MM.1S (cell line): ENCODE results near the gene SERTAD2.

ENCODE experiments used
- DNase-seq: peaks from one replicate; pipeline ENCODE4 v3.0.0-alpha.2; 2015
- H2AFZ ChIP-seq: fragments of 300-600 bp; sonication (generic); 2 replicates; pipeline ENCODE4 v1.6.0; 2016; ENCODE audit warnings: antibody characterized with exemption, low read length
- H3F3A ChIP-seq: fragments of 300-600 bp; sonication (generic); 2 replicates; pipeline ENCODE4 v1.6.1; 2016; ENCODE audit warnings: mild to moderate bottlenecking, antibody characterized with exemption, low read length, moderate library complexity, mixed read lengths; ENCODE audit not compliant: insufficient read depth
- H3K27ac ChIP-seq: fragments of 300-600 bp; sonication (generic); 2 replicates; pipeline ENCODE4 v1.5.1; 2016; ENCODE audit warnings: mild to moderate bottlenecking, low read length
- H3K27me3 ChIP-seq: fragments of 300-600 bp; sonication (generic); replicated peaks from 2 replicates; pipeline ENCODE4 v1.6.0; 2016; ENCODE audit warnings: low read length; ENCODE audit not compliant: insufficient read depth
- H3K36me3 ChIP-seq: fragments of 300-600 bp; sonication (generic); replicated peaks from 2 replicates; pipeline ENCODE4 v1.6.1; 2016; ENCODE audit warnings: mild to moderate bottlenecking, low read length, mixed read lengths; ENCODE audit not compliant: insufficient read depth
- H3K4me1 ChIP-seq: fragments of 300-600 bp; sonication (generic); 2 replicates; pipeline ENCODE4 v1.6.1; 2016; ENCODE audit warnings: low read length, mixed read lengths
- H3K4me2 ChIP-seq: fragments of 300-600 bp; sonication (generic); 2 replicates; pipeline ENCODE4 v1.6.0; 2016; ENCODE audit warnings: low read depth, low read length
- H3K4me3 ChIP-seq: fragments of 300-600 bp; sonication (generic); 2 replicates; pipeline ENCODE4 v1.5.1; 2016; ENCODE audit warnings: low read length, mixed read lengths
- H3K79me2 ChIP-seq: fragments of 300-600 bp; sonication (generic); 2 replicates; pipeline ENCODE4 v1.6.1; 2016; ENCODE audit warnings: mixed run types, low read length, mixed read lengths
- H3K9ac ChIP-seq: fragments of 300-600 bp; sonication (generic); 2 replicates; pipeline ENCODE4 v1.6.1; 2016; ENCODE audit warnings: low read length, mixed read lengths
- H3K9me2 ChIP-seq: fragments of 300-600 bp; sonication (generic); replicated peaks from 2 replicates; pipeline ENCODE4 v1.6.1; 2016; ENCODE audit warnings: mild to moderate bottlenecking, low read length, mixed read lengths; ENCODE audit not compliant: insufficient read depth
- H3K9me3 ChIP-seq: fragments of 300-600 bp; sonication (generic); replicated peaks from 2 replicates; pipeline ENCODE4 v1.6.1; 2016; ENCODE audit warnings: mild to moderate bottlenecking, low read length, mixed read lengths; ENCODE audit not compliant: insufficient read depth
- H4K20me1 ChIP-seq: fragments of 300-600 bp; sonication (generic); 2 replicates; pipeline ENCODE4 v1.6.1; 2016; ENCODE audit warnings: mild to moderate bottlenecking, low read length, moderate library complexity, mixed read lengths; ENCODE audit not compliant: insufficient read depth
- EZH2 ChIP-seq: fragments of 300-600 bp; sonication (generic); optimal IDR thresholded peaks from 2 replicates; pipeline ENCODE3; 2017; ENCODE audit warnings: low read depth, mild to moderate bottlenecking, antibody characterized with exemption, low read length, mixed read lengths
- EZH2phosphoT487 ChIP-seq: fragments of 300-600 bp; sonication (generic); IDR thresholded peaks from 2 replicates; pipeline ENCODE4 v1.6.1; 2018; ENCODE audit warnings: antibody characterized with exemption, low read length
- TF ChIP-seq, protein P1 (sequence below): fragments of 300-600 bp; sonication (generic); IDR thresholded peaks from 2 replicates; pipeline ENCODE4 v1.5.1; 2016; ENCODE audit warnings: antibody characterized with exemption, low read length, mixed read lengths

SERTAD2 gene

DNA sequence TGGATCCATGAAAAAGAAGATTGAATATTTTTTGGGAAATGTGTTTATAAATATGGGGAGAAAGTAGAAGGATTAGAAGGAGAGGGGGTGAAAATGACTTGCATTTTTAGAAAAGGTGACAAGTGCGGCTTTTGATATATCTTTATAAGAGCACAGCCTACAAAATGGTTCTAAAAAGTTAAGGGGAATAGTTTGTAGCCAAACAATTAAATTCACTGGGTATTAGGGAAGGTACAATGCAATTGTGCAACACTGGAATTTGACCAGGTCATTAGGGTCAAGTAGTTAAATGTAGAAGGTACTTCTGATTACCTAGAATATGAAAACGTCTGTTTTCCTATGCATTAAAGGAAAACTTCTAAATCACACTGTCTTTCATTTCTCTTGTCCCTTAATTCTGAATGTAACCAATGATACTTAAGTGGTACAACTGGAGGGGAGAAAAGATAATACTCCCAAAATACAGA lies 44.5 kb upstream of the SERTAD2 start:
- no peaks in the 10 kb centered on the region for H3K79me2 ChIP-seq
- no peaks in the 10 kb centered on the region for H3K9me3 ChIP-seq
- no peaks in the 10 kb centered on the region for H3F3A ChIP-seq
- DNase-seq: no peak
- H3K36me3 ChIP-seq: no peaks in the 10 kb centered on the region
- no peak overlapping the region for H2AFZ ChIP-seq
- H3K27me3 ChIP-seq: no peaks in the 10 kb centered on the region
- no peak overlapping the region for H3K4me2 ChIP-seq
- TF ChIP-seq EZH2phosphoT487 (no peak), EZH2 (no peak)
- TF ChIP-seq, protein P1, sequence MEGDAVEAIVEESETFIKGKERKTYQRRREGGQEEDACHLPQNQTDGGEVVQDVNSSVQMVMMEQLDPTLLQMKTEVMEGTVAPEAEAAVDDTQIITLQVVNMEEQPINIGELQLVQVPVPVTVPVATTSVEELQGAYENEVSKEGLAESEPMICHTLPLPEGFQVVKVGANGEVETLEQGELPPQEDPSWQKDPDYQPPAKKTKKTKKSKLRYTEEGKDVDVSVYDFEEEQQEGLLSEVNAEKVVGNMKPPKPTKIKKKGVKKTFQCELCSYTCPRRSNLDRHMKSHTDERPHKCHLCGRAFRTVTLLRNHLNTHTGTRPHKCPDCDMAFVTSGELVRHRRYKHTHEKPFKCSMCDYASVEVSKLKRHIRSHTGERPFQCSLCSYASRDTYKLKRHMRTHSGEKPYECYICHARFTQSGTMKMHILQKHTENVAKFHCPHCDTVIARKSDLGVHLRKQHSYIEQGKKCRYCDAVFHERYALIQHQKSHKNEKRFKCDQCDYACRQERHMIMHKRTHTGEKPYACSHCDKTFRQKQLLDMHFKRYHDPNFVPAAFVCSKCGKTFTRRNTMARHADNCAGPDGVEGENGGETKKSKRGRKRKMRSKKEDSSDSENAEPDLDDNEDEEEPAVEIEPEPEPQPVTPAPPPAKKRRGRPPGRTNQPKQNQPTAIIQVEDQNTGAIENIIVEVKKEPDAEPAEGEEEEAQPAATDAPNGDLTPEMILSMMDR: no peak
- no peak overlapping the region for H3K4me3 ChIP-seq
- H3K9me2 ChIP-seq: no peaks in the 10 kb centered on the region
- H3K9ac ChIP-seq: no peak overlapping the region
- H4K20me1 ChIP-seq: no peaks in the 10 kb centered on the region
- H3K4me1 ChIP-seq: no peaks in the 10 kb centered on the region
- H3K27ac ChIP-seq: no peak overlapping the region

DNA sequence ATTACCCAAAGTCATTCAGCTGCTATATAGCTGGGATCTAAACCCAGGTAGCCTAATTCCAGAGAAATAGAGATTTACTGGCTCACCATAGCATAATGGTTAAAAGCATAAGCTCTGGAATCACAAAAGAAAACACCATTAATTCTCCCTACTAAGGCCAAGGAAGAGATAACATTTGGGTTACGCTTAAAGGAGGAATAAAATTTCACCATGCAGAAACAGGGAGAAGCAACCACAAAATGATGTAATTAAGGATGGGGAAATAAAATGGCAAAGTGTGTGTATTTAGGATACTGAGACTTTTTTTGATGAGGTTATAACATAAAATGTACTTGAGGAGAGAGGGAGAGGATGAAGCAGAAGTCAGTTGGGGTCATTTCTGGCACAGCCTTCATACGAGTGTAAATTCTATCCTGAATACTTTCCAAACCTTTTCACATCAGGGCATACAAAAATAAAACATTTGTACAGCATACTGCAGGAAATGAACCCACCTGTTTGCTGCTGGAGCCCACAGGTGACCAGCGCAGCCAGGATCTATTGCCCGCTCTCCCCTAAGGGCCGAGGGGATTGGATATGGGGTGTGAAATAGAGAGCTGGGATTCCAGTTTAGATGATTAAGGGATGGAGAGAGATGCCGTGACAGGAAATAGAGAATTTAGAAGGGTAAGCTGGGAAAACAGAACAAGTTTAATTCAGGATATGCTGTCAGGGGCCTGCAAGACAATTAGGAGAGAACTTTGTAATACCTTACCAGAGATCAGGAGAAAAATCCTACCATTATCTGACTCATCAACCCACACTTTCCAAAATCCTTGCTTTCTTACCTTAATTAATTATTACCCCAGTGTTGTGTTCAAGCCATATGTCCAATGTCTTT lies 43.8 kb upstream of the SERTAD2 start:
- Histone ChIP-seq H3K36me3 (no peaks in the 10 kb centered on the region), H3K4me3 (no peak overlapping the region), H3F3A (no peaks in the 10 kb centered on the region), H3K4me1 (no peaks in the 10 kb centered on the region), H3K9me3 (no peaks in the 10 kb centered on the region), H3K4me2 (no peak overlapping the region), H2AFZ (no peak overlapping the region), H3K79me2 (no peaks in the 10 kb centered on the region), H3K9me2 (no peaks in the 10 kb centered on the region), H3K27ac (no peak overlapping the region), H3K9ac (no peak overlapping the region), H3K27me3 (no peaks in the 10 kb centered on the region), H4K20me1 (no peaks in the 10 kb centered on the region)
- TF ChIP-seq, protein P1: no peak
- TF ChIP-seq EZH2phosphoT487 (no peak), EZH2 (no peak)
- no peak for DNase-seq

DNA sequence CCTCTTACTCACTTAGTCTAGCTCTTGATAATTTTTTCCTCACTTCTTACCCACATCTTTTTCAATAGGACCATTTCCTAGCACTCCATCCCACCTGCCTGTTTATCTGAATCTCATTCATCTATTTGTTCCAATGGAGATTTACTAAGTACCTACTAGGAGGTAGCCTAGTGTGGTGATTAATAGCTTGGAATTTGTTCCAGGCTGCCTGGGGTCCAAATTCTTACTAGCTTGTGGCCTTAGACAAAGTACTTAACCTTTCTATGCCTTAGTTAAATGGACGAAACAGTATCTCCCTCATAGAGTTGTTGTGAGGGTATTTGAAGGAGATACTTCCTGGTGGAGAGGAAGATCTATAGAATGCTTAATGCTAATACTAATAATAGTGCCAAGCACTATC lies 42.9 kb upstream of the SERTAD2 start:
- no peaks in the 10 kb centered on the region for H3K27me3 ChIP-seq
- H3K4me3 ChIP-seq: no peak overlapping the region
- no peaks in the 10 kb centered on the region for H3K36me3 ChIP-seq
- no peaks in the 10 kb centered on the region for H3K79me2 ChIP-seq
- TF ChIP-seq, protein P1: no peak
- TF ChIP-seq EZH2phosphoT487: no peak
- no peak for TF ChIP-seq EZH2
- H3F3A ChIP-seq: no peaks in the 10 kb centered on the region
- H3K9me2 ChIP-seq: no peaks in the 10 kb centered on the region
- H3K9me3 ChIP-seq: no peaks in the 10 kb centered on the region
- H4K20me1 ChIP-seq: no peaks in the 10 kb centered on the region
- no peak overlapping the region for H2AFZ ChIP-seq
- no peak overlapping the region for H3K4me2 ChIP-seq
- H3K9ac ChIP-seq: no peak overlapping the region
- no peak overlapping the region for H3K27ac ChIP-seq
- no peak for DNase-seq
- H3K4me1 ChIP-seq: no peaks in the 10 kb centered on the region
